PFSK-1 (cell line): ENCODE measurements around the gene RBPMS2.

Source experiments
- FOXP2 ChIP-seq: optimal IDR thresholded peaks from 2 replicates; pipeline ENCODE3; 2011; ENCODE audit warnings: borderline replicate concordance, control low read depth, inconsistent platforms; ENCODE audit not compliant: insufficient read depth; ENCODE audit errors: extremely low read length, extremely low read depth
- POLR2AphosphoS5 ChIP-seq: IDR thresholded peaks from 2 replicates; pipeline ENCODE4 v1.6.1; 2012; ENCODE audit warnings: low read depth, mild to moderate bottlenecking, control low read depth, low read length, moderate library complexity
- TAF1 ChIP-seq: IDR thresholded peaks from 2 replicates; pipeline ENCODE4 v1.6.1; 2012; ENCODE audit warnings: low read length, control low read depth, borderline replicate concordance; ENCODE audit not compliant: insufficient read depth

GRCh38 chr15:64806509-64806908, 31.1 kb upstream of the RBPMS2 start:
- TF ChIP-seq FOXP2 = no peak
- no peak for TF ChIP-seq TAF1
- no peak for TF ChIP-seq POLR2AphosphoS5
